OCI-M2 (cell line): ENCODE measurements around the gene PCCA.
"Not testable (repeated sequence)": the region's sequence is repeated elsewhere in the genome, so short reads cannot be mapped to it uniquely, and the experiment has no call there.

ENCODE experiments used
- DNase-seq: peaks from one replicate; lab custom pipeline; 2025; ENCODE audit not compliant: unreplicated experiment; lab: John Stamatoyannopoulos, UW

PCCA gene

GRCh38 chr13:100565286-100565685 is 476.4 kb downstream of the PCCA start:
- DNase-seq: no peak

- no peak for DNase-seq
Measured at GRCh38 chr13:100566543-100566942, 477.6 kb downstream of the PCCA start.

- peak; percentile 22 for DNase-seq
Measured at GRCh38 chr13:100573121-100573520, 484.2 kb downstream of the PCCA start.

- DNase-seq: not testable (repeated sequence)
Measured at GRCh38 chr13:100577239-100577638, 488.3 kb downstream of the PCCA start.
